Activated T-helper 1 cell treated with Interleukin-2 at 50 U/mL for 16 hours (primary cell): ENCODE data around the gene PTPN2.
"Not testable (repeated sequence)": the region's sequence is repeated elsewhere in the genome, so short reads cannot be mapped to it uniquely, and the experiment has no call there.

Experiments
- DNase-seq: peaks from one replicate; pipeline ENCODE4 v3.0.0-alpha.2; 2020; ENCODE audit warnings: low read depth

PTPN2 gene

DNA sequence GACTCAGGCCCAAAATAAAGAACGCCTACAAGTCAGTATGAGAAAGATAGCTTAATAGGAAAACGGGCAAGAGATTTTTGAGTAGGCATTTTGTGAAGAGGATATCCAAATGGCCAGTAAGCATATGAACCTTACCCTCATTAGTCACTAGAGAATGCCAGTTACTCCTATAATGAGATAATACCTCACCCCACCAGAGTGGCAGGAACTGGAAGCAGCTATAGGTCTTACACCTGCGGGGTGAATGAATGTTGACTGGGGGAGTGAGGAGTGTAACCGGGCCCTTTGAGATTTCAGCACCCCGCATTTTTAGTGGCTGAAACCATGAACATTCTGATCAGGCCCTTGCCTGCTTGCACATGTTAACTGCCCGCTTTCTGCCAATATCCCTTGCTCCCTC lies 7.5 kb upstream of the PTPN2 start:
- no peak for DNase-seq

DNA sequence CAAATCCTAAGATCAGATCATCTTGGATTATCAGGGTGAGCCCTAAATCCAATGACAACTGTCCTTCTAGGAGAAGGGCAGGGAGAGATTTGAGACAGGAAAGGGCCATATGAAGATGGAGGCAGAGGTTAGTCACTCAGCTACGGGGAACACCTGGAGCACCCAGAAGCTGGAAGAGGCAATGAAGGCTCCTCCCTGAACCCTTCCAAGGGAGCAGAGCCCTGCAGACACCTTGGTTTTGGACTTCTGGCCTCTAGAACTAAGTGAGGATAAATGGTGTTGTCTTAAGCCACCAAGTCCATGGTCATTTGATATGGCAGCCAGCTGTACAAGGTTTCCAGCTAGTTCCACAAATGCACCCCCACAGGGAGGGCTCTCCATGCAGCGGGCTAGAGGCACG lies 6.9 kb upstream of the PTPN2 start:
- DNase-seq: no peak

DNA sequence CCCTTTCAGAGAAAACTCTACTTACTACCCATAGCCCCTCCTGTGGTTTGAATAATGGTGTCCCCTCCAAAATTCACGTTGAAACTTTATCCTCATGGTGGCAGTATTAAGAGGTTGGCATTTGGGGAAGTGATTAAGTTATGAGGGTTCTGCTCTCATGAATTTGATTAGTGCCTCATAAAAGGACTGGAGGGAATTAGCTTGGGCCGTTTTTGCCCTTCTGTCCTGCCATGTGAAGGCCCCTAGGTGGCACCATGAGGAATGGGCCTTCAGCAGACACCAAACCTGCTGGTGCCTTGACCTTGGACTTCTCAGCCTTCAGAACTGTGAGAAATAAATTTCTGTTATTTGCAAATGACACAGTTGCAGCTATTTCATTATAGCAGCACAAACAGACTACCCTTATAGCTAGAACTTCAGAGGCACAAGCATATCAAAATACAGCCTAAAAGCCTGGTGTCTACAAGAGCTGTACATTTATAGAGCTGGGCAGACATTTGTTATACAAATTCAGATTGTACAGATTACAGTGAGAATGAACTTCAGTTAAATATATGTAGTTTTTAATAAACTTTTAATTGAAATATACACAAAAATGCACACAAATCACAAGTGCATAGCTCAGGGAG lies 2.6 kb upstream of the PTPN2 start:
- no peak for DNase-seq

DNA sequence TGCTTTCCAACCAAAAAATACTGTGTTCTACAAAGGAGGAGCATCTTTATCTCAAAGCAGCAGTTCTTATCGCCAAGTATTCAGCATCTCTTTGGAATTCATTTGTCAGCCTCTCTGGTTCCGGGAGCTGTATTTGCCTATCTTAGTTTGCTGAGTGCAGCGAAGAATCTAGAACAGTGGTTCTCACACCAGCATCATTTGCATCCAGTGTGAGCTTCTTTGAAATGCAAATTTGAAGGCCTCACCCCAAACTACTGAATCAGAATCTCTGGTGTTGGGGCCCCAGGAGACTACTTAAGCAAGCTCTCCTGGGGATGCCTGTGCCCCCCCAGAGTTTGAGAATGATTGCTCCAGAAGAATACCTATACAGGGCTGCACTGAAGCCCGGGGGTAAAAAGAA lies 1.5 kb upstream of the PTPN2 start:
- DNase-seq: no peak

DNA sequence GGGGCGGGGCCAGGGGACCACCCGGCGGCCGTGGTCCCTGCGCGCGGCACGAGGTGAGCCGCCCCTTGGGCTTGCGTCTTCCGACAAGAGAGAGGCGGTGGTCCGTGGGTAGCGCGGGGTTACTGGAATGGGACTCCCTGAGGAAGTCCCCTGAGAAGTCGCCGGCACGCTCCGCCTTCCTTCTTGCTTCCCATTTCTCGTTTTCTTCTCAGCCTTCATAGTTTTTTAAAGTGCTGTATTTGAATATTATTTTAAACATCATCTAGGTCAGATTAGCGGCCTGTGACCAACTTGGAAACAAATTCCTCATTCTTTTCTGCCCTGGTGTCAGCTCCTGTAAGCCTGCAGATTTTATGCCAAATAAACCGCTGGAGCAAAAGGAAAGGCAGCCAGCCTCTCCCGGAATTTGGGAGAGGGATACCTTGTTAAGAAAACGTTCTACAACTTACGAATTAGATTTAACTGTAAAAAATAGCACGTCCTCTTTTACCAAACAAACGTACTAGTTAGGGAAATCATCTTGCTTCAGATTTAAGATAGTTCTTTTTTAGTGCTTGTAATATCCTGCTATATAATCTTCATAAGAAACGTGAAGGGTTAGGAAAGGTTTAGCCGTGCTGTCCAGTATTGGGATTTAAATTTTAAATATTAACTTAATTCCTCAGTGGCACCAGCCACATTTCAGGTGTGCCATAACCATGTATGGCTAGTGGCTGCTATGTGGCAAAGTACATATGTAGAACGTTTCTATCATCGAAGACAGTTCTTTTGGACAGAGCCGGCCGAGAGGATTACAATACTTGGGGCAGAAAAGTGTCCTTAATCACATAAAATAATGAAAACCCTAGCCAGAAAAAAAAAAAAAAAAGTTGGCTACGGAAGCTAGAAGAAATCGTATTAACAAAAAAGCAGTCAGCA lies 628 bp upstream of the PTPN2 start:
- DNase-seq: no peak

DNA sequence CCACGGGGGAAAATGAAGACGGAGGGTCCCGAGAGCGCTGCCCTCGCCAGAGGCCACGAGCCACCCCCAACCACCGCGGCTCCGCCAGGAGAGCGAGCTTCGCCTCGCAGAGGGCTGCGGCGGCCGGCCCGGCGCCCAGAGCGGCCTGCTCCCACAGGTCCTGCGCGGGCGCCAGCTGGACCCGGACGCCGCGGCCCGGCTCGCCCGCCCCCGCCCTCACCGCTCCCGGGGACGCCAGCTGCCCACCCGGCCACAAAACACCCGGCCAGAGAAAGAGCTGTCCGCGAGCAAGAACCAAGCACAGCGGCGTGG lies 709 bp downstream of the PTPN2 start:
- peak; percentile 10 for DNase-seq

DNA sequence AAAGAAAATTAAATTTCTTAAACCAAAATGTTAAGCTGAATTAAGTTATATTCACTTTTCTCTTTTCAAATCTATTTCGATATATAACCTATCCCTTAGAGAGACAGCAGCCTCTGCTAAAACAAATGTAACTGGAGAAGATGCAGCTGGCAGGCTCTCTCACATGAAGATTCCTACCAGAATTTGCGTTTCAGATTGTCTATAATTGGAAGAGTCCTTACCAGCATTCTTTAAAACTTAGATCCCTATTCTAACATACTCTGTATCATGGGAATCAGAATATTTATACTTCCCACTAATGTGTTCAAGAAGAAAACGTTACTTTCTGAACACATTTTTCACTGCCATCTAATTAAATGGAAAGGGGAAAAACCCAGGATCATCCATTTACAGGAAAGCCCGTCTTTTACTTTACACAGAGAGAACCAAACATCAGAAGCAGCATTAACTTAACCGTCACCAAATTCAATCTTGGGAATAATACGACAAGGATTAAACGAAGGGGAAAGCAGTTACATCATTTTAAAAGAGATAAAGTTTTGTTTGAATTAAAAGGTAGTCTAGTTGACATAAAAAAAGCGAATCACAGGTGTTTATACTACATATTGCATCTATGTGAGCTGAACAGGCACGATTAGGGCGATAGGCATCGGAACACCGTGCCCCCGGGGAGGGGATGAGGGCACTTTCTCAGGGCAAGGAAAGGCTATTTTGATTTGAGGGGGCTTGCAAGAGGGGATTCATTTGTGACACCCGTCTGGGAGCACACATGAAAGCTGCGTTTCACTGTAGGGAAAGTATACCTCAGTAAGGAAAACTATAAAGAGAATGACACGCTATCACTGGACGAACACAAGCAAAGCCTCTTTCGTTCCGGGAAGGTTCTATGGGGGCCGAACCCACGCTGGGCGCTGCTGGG lies 1.3 kb downstream of the PTPN2 start:
- no peak for DNase-seq

DNA sequence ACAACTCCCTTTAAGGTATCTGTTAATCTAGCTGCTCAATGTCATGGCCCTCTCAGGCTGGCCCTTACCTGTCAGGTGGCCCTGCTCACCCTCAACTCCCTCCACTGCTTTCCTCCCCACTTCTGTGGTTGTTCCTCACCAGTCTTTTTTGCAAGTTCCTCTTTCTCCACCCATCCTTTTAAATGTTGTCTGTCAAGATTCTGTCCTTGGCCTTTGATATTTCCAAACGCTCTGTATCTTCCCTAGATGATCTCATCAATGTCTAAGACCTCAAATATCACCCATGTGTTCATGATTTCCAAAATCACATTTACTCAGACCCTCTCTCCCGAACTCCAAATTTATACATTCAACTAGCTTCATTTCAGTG lies 3.5 kb downstream of the PTPN2 start:
- DNase-seq: no peak

DNA sequence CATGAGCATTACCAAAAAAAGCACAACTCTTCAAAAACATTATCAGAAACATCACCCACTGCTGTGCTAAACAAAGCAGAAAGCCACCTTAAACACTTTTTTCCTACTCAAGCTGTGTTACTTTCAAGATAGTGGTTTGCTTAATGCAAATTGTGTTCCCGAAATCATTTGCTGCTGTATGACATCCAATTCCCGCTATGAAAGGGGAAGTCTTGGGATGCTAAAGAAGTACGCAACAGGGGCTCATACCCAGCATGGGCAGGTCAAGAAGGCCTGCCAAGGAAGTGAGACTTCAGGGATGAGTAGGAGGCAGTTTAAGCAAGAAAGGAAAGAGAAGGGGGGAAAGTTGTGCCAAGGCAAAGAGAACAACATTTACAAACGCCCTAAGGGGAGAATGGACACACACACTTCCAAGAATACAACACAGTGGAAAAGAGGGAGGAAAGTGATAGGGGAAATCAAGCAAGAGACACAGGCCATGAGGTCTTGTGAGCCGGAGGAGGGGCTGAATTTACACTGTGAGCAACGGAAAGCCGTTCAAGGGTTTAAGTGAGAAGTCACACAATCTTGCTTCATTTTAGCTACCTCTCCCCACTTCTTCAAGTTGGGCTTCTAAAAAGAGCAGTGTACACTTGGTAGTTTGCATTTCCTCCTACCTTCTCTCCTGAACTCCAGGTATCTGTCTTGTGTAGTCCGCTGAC lies 4.0 kb downstream of the PTPN2 start:
- no peak for DNase-seq

DNA sequence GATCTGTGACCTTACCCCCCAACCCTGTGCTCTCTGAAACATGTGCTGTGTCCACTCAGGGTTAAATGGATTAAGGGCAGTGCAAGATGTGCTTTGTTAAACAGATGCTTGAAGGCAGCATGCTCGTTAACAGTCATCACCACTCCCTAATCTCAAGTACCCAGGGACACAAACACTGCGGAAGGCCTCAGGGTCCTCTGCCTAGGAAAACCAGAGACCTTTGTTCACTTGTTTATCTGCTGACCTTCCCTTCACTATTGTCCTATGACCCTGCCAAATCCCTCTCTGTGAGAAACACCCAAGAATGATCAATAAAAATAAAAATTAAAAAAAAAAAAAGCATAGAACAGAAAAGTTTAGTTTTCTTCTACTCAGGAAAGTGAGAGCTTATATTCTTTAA lies 9.0 kb downstream of the PTPN2 start:
- not testable (repeated sequence) for DNase-seq

DNA sequence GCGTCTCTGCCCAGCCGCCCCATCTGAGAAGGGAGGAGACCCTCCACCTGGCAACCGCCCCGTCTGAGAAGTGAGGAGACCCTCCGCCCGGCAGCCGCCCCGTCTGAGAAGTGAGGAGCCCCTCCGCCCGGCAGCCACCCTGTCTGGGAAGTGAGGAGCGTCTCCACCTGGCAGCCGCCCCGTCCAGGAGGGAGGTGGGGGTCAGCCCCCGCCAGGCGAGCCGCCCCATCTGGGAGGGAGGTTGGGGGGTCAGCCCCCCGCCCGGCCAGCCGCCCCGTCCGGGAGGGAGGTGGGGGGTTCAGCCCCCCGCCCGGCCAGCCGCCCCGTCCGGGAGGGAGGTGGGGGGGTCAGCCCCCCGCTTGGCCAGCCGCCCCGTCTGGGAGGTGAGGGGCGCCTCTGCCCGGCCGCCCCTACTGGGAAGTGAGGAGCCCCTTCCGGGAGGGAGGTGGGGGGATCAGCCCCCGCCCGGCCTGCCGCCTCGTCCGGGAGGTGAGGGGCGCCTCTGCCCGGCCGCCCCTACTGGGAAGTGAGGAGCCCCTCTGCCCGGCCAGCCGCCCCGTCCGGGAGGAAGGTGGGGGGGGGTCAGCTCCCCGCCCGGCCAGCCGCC lies 10.0 kb downstream of the PTPN2 start:
- DNase-seq: not testable (repeated sequence)

DNA sequence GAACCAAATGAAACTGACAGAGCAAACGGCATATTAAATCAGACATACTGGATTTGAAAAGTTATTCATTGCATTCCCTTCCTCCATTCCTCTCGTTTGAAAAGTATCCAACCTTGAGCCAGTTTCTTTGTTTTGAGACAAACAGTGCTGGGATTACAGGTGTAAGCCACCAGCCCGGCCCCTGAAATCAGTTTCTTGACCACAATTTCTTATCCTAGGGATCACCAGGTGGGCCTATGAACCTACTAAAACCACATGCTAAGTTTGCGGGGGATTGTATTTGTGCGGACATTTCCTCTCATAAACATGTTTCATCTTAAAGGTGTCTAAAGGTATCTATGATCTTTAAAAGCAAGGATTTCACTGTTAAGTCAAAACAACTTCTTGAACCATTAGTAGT lies 11.6 kb downstream of the PTPN2 start:
- DNase-seq: no peak

DNA sequence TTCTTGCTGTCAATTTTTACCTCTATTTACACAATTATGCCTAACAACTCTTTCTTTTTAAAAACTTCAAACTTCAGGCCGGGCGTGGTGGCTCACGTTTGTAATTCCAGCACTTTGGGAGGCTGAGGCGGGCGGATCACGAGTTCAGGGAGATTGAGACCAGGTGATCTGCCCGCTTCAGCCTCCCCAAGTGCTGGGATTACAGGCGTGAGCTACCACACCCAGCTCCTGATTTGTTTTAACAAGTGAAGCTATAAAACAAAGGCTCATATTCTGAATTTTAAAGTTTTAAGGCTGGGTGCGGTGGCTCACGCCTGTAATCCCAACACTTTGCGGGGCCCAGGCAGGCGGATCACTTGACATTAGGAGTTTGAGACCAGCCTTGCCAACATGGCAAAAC lies 15.5 kb downstream of the PTPN2 start:
- DNase-seq: no peak

DNA sequence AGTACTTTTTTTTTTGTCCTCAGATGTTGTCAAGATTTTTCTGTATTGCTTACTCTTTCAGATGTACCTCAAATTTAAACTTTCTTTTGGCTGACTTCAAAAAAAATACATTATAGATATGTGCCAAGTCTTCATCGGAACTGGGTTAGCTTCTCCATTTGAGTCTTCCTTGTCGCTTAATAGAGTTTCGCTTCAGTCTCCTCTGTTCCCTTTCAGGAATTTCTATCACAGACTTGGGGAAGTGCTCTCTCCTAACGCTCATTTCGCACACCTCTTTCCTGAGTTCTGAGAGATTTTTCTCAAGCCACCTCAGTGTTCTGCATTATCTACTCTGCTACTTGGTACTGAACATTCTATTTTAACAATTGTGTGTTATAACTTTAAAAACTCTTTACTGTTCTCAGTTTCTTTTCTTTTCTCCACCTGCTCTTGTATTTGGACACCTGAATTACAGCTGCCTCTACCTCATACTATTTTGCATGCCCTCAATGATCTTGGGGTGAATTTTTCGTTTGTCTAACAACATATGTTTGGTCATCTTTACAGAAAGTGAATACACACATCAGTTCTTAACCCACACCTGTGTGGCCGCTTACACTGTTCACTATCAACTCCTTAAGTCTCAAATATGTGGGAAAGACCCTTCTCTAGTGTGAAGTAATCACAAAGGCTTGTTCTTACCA lies 16.5 kb downstream of the PTPN2 start:
- no peak for DNase-seq

DNA sequence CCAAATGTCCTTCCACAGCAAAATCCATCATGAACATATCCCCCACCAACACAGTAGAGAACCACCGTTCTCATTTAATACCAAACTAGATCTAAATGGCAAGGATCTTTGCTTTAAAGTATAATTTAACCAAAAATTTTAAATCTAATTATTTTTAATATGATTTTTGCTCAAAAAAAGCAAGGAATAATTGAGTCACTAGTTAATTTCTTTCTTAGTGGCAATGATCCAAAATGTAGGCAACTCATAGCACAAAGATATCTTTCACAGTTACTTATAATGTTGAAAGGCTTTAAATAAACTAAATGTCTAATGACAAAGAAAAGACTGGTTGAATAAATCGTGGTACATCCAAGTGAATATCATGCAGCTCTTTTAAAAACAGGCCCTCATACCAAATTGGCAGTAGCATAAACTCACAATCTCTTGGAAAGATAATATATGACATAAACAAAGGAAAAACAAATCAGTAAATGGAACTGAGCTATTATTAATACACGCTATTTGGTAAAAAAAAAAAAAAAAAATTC lies 20.3 kb downstream of the PTPN2 start:
- no peak for DNase-seq

DNA sequence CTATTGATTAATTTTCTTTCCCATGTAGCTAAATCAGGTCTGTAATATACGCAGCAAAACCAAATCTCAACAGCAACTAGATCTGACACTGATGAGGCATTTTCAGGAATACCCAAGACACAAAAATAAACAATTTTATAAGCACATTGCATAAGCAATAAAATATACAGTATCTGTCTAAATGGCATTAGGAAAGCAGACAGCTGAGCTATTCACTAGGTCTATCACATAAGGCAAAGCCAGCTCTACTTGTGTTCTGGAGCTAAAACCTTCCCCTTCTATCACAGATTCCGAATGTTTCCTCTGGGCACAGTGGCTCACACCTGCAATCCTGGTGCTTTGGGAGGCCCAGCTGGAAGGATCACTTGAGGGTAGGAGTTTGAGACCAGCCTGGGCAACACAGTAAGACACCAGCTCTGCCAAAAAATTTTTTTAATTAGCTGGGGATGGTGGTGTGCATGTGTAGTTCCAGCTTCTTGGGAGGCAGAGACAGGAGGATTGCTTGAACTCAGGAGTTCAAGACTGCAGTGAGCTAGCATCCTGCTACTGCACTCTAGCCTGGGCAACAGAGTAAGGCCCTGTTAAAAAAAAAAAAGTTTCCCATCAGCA lies 21.1 kb downstream of the PTPN2 start:
- DNase-seq: no peak

DNA sequence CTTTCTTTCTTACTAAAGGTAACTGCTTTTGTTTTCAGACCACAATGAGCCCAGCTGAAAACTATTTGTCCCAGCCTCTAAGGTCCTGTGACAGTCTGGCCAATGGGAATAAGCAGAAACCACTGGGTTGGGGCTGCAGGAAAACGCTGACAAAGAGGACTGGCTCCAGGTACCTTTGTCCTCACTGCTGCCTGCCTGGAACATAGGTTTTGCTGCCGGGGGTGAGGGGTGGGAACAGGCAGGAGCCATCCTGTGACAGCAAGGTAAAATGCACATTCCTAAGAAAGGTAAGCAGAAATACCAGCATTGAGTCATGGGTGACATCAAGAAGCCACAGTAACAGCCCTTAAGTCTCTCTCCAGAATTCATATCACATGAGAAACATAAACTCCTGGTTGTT lies 21.6 kb downstream of the PTPN2 start:
- no peak for DNase-seq

DNA sequence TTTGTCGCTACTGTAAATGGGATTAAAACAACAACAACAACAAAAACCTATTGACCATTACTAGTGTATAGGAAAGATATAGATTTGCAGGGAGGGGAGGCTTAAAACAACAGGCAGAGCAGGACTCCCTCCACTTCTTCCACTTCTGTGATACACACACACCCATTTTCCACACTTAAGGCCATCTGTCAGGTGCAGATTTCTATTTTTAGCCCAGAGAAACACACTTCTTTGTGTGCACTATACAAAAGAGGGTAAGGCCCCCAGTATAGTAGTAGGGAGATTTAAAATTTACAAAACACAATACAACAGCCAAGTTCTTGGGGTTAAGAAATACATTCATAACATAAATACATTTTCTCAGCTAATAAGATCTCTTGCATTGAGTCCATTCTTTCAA lies 22.4 kb downstream of the PTPN2 start:
- no peak for DNase-seq

DNA sequence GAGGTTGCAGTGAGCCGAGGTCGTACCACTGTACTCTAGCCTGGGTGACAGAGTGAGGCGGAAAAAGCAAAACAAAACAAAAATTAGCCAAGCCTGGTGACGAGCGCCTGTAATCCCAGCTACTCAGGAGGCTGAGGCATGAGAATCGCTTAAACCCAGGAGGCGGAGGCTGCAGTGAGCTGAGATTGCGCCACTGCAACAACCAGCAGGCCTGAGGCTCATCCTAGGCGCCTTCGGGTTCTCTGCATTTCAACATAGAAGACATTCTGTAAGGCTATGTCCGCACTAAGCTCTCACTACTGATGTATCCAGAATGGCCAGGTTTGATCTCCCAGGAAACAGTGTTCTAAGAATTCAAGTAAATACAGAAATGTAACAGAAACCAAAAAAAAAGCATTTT lies 23.5 kb downstream of the PTPN2 start:
- no peak for DNase-seq

DNA sequence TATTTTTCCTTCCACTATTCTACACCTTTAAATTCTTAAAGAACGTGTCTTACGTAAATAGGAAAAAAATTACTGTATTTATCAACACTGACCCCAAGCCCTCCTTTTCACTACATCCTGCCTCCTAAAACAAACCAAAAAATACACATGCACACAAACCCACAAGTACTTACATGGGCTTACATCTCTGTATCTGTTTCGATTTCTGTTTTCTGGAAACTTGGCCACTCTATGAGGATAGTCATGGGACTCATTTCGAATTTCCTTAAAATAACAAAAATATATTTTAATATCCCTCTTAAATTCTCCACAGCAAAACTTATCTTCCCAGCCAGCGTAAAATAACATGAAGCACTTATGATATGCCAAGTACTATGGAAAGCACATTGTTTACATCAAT lies 25.0 kb downstream of the PTPN2 start:
- no peak for DNase-seq
